Epithelial cell of proximal tubule (primary cell): ENCODE data around the gene CES4A. TPM values are rescaled to one million over a fixed set of nuclear protein-coding genes. Genes with fewer than 3 reads are reported as not detected.
A peak's percentile ranks its signal among the peaks of the same experiment; 100 is the strongest.

ENCODE experiments used
- DNase-seq: peaks from one replicate; pipeline ENCODE4 v3.0.0-alpha.2; 2011; ENCODE audit warnings: low read depth
- H3K4me3 ChIP-seq: 2 replicates; pipeline ENCODE4 v1.5.1; 2011; ENCODE audit warnings: low read depth, mild to moderate bottlenecking, low read length
- CTCF ChIP-seq: conservative IDR thresholded peaks from 2 replicates; pipeline ENCODE4 v1.5.1; 2012; ENCODE audit warnings: low read depth, mild to moderate bottlenecking, low read length
- total RNA-seq: library from RNA; depleted of rRNA; stranded (reverse); fragments of >200 nt; gene quantifications from 2 replicates; pipeline ENCODE4 v1.2.3, GENCODE V29; 2015

Gene CES4A
- total RNA-seq, 1 donor from 2014 or later = 0.52 TPM

DNA sequence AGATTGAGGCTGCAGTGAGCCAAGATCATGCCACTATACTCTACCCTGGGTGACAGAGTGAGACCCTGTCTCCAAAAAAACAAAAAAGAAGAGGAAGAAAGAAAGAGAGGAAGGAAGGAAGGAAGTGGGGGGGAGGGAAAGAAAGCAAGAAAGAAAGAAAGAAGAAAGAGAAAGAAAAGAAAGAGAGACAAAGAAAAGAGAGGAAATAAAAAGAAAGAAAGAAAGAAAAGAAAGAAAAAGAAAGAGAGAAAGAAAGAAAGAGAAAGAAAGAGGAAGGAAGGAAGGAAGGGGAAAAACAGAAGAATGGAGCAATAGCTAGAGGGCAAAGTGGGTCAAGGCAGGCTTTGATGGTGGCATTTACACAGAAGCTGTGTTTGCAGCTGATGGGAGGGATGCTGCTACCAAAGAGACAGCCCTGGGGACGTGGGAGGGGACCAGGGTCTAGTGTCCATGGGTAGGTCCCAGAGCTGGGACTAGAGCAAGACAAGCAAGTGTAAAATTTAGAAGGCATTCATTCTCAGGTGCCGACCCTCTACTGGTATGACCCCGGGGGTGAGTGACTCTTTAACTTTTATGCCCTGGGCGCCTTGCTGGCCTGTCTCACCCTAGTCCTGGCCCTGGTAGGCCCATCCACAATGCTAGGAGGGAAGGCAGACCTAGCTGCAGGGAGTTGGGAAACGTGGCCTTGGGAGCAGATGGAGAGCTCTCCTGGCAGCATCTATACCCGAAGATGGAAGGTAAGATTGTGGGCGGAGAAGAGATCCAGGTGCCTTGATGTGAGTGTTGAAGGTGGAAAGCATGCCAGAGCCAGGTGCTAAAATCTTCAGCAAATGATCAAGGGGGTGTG lies 29.3 kb upstream of the CES4A start:
- DNase-seq = no peak
- H3K4me3 ChIP-seq = no peak overlapping the region
- no peak for TF ChIP-seq CTCF

GRCh38 chr16:66959704-66960161 lies 28.7 kb upstream of the CES4A start:
- TF ChIP-seq CTCF = no peak
- DNase-seq = no peak
- no peak overlapping the region for H3K4me3 ChIP-seq

- DNase-seq = no peak
- H3K4me3 ChIP-seq = no peak overlapping the region
- TF ChIP-seq CTCF = no peak
These were observed 28.1 kb upstream of the CES4A start for GRCh38 chr16:66960270-66960669.

DNA sequence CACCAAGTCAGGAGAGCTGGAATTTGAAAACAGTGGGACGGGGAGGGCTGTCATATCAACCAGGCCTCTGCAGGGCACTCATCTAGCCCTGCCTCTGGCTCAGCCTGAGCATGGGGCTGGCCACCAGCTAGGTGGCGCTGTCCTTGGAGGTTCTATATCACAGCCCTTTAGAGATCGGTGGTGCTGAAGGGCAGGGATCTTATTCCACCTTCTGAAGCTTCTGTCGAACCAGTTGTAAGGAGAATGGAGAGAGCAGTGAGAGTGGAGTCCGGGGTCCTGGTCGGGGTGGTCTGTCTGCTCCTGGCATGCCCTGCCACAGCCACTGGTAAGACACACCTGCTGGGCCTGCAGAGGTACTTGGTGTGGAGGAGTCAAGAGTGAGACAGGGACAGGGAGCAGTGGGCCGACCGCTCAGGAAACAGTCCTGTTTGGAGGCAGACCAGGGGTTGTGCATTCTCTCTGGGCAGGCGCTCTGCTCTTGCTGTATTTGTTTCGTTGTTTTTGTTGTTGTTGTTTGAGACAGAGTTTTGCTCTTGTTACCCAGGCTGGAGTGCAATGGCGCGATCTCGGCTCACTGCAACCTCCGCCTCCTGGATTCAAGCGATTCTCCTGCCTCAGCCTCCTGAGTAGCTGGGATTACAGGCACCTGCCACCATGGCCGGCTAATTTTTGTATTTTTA lies 27.2 kb upstream of the CES4A start, which contains the start of gene CES3:
TSS of gene CES3 (plus strand) at position 202 of the 680 bp plus-strand sequence. CDS start at position 244, 42 bp downstream.
- peak within 1 kb of the TSS; percentile 57 for H3K4me3 ChIP-seq
- peak; percentile 90 for TF ChIP-seq CTCF
- no peak for DNase-seq

DNA sequence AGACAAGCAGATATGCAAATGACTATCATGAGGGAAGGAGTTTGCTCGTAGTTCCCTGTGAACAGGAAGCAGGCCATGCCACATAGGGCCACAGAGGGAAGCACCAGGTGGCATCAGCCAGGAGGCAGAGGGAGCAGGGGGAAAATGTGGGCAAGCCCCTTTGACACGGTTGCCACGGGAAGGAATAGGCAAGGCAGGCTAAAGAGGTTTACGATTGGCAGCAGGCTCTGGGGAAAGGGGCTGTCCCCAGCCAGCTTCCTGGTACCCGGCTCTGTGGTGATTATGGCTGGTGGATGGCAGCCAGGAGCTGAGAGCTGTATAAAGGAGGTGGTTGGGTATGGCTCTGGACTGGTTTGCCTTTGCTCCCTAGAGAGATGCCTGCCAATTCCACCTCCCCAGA lies 26.5 kb upstream of the CES4A start:
- DNase-seq = no peak
- no peak for TF ChIP-seq CTCF
- H3K4me3 ChIP-seq = peak overlapping the region; percentile 57

GRCh38 chr16:66964049-66964448 lies 24.3 kb upstream of the CES4A start:
- no peak for DNase-seq
- no peak for TF ChIP-seq CTCF
- no peak overlapping the region for H3K4me3 ChIP-seq
